Measurements from ENCODE around the gene BTN2A1. TPM values are rescaled to one million over a fixed set of nuclear protein-coding genes. Genes with fewer than 3 reads are reported as not detected.
"Not testable (repeated sequence)": the region's sequence is repeated elsewhere in the genome, so short reads cannot be mapped to it uniquely, and the experiment has no call there.

The BTN2A1 gene
- total RNA-seq, 1 donor from 2014 or later, result 8.6 TPM

- no peak for DNase-seq (ENCODE audit: low read depth, low spot score)
These were observed 35.5 kb downstream of the BTN2A1 start for GRCh38 chr6:26493258-26493657.

GRCh38 chr6:26494117-26494516, 36.4 kb downstream of the BTN2A1 start:
- DNase-seq (ENCODE audit: low read depth, low spot score), result no peak

DNA sequence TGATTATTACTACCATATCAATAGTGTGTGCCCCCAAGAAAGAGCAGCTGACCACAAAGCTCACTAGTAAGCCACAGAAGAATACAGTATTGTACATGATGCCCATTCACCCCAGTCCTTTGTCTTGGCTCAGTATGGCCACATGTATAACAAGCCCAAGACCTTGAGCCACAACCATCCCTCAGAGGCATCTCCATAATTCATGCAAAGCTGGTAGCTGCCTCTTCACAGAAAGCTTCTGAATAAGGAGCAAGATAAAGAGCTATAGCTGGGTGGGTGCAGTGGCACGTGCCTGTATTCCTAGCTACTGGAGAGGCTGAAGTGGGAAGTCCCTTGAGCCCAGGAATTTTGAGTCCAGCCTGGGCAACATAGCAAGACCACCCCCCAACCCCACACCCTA, 37.5 kb downstream of the BTN2A1 start:
- no peak for DNase-seq (ENCODE audit: low read depth, low spot score)

- DNase-seq (ENCODE audit: low read depth, low spot score), result no peak
These were observed 39.9 kb downstream of the BTN2A1 start for GRCh38 chr6:26497610-26498009.

DNA sequence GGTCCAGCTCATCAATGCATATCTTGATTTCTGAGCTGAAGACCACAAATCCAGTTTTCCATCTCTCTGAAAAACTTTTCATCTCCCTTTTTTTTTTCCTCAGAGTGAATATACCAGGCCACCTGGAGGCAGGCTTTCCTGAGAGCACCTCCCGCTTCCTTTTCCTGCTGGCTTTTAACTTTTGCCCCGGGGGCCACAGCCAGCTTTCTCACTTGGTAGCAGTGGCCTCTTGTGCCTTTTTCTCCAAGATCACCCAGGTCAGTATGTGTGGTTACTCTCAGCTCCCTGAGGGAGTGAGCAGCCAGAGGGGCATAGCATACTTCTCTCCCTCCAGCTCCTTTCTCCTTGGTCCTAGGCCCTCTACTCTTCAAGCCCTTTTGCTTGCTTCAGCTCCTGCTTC, 42.3 kb downstream of the BTN2A1 start, which contains the start of gene BTN1A1:
Gene BTN1A1 (plus strand): TSS at position 202 of the 400 bp plus-strand sequence. CDS start 984 bp downstream, outside the sequence.
- no peak for DNase-seq (ENCODE audit: low read depth, low spot score)

DNA sequence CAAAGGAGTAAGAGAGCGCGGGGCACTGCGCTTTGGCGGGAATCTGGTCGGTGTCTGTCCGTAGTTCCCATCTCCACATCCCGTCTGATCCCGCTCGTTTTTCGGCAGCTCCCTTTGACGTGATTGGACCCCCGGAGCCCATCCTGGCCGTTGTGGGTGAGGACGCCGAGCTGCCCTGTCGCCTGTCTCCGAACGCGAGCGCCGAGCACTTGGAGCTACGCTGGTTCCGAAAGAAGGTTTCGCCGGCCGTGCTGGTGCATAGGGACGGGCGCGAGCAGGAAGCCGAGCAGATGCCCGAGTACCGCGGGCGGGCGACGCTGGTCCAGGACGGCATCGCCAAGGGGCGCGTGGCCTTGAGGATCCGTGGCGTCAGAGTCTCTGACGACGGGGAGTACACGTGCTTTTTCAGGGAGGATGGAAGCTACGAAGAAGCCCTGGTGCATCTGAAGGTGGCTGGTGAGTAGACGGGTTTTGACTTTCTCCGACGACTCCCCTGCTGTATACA, 43.8 kb downstream of the BTN2A1 start:
- DNase-seq (ENCODE audit: low read depth, low spot score), result no peak

- no peak for DNase-seq (ENCODE audit: low read depth, low spot score)
These were observed 44.4 kb downstream of the BTN2A1 start for GRCh38 chr6:26502165-26502564.

DNA sequence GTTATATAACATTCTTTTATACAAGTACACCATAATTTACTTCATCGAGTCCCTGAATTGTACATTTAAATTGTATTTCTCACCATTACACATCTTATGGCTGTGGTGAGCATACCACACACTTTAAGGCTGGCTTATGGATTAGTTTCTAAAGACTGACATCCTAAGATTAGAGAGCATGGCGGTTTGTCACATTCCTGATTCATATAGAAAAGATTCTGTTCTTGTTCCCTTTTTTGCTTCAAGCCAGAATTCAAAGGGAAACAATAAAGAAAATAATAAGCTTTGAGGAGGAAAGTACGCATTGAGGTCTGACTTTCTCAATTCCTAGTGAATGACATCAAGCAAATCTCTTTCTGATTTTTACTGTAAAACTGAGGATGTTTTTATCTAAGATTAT, 44.9 kb downstream of the BTN2A1 start:
- DNase-seq (ENCODE audit: low read depth, low spot score), result no peak

DNA sequence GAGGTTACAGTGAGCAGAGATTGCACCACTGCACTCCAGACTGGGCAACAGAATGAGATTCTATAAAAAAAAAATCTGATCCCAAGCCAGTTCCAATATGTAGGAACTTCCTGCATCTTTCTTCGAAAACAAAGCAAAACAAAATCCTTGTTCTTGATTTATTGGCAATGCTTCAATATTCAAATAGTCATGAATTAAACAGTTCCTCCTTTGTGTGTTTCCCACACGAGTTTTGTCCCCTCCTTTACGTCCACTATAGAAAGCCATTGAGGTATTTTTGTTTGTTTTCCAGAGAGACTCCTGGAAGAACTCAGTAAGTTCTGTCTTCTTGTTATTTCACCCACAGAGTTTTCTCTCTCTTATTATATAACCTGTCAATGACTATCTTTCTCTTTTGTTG, 49.9 kb downstream of the BTN2A1 start:
- DNase-seq (ENCODE audit: low read depth, low spot score), result no peak

GRCh38 chr6:26511033-26511432, 53.3 kb downstream of the BTN2A1 start:
- DNase-seq (ENCODE audit: low read depth, low spot score), result not testable (repeated sequence)

DNA sequence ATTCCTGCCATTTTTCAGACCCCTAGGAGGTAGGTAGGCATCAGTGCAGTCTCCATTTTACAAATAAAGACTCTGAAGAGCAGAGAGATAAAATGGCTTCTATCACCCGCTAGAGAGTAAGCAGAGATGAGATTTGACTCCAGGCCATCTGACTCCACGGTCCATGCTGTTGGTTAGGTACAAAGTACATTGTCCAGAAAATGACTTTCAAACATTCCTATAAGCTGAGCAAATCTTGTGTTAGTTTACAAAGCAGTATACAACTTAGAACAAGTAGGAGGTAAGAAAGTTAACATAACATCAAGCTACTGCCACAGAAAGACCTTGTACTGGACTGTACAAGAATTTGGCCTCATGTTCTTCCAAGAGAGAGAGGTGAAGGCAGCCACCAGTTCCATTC, 57.2 kb downstream of the BTN2A1 start:
- no peak for DNase-seq (ENCODE audit: low read depth, low spot score)

- no peak for DNase-seq (ENCODE audit: low read depth, low spot score)
These were observed 59.0 kb downstream of the BTN2A1 start for GRCh38 chr6:26516481-26517427.

Other genes starting within 250 kb of the BTN2A1 start
- 9.6 and 38.1 TPM in 2 replicates for gene BTN3A2, start 92.8 kb upstream of the BTN2A1 start, total RNA-seq
- gene BTN2A2, start 74.8 kb upstream of the BTN2A1 start, total RNA-seq, result 9.2 and 12.6 TPM in 2 replicates
- 9.2 and 21.8 TPM in 2 replicates for gene BTN3A1, start 55.7 kb upstream of the BTN2A1 start, total RNA-seq
- 13.5 and 23.0 TPM in 2 replicates for gene BTN3A3, start 17.5 kb upstream of the BTN2A1 start, total RNA-seq
- not detected in 2 replicates for gene BTN1A1, start 42.3 kb downstream of the BTN2A1 start, total RNA-seq
- 53.0 and 75.1 TPM in 2 replicates for gene HMGN4, start 80.4 kb downstream of the BTN2A1 start, total RNA-seq
- gene ABT1, start 139.0 kb downstream of the BTN2A1 start, total RNA-seq, result 22.1 and 25.5 TPM in 2 replicates
- 14.2 and 15.6 TPM in 2 replicates for gene ZNF322, start 201.8 kb downstream of the BTN2A1 start, total RNA-seq

Data from pulmonary artery endothelial cell (primary cell).